DMS79 (cell line): Measurements from ENCODE around the gene NTSR1.

Experiments used
- DNase-seq: peaks from one replicate; lab custom pipeline; 2025; lab: John Stamatoyannopoulos, UW

The NTSR1 gene

GRCh38 chr20:62758226-62758912 is 49.7 kb downstream of the NTSR1 start:
- DNase-seq, result no peak

GRCh38 chr20:62759981-62760431 is 51.4 kb downstream of the NTSR1 start:
- no peak for DNase-seq

GRCh38 chr20:62760471-62760855 is 51.8 kb downstream of the NTSR1 start:
- DNase-seq, result no peak

GRCh38 chr20:62760856-62761758 is 52.5 kb downstream of the NTSR1 start:
- no peak for DNase-seq

GRCh38 chr20:62761759-62762131 is 53.1 kb downstream of the NTSR1 start:
- no peak for DNase-seq

GRCh38 chr20:62762376-62762775 is 53.7 kb downstream of the NTSR1 start:
- no peak for DNase-seq

- DNase-seq, result no peak
These were observed 54.2 kb downstream of the NTSR1 start for GRCh38 chr20:62762801-62763368.

- no peak for DNase-seq
These were observed 54.8 kb downstream of the NTSR1 start for GRCh38 chr20:62763404-62763803.

GRCh38 chr20:62764156-62764935 is 55.7 kb downstream of the NTSR1 start:
- DNase-seq, result no peak

- DNase-seq, result no peak
These were observed 56.4 kb downstream of the NTSR1 start for GRCh38 chr20:62765021-62765420.

- DNase-seq, result no peak
These were observed 56.9 kb downstream of the NTSR1 start for GRCh38 chr20:62765432-62766070.

- no peak for DNase-seq
These were observed 57.4 kb downstream of the NTSR1 start for GRCh38 chr20:62766071-62766450.

GRCh38 chr20:62766716-62767115 is 58.1 kb downstream of the NTSR1 start:
- DNase-seq, result peak; percentile 53

GRCh38 chr20:62768234-62768546 is 59.6 kb downstream of the NTSR1 start:
- DNase-seq, result no peak

GRCh38 chr20:62768551-62769287 is 60.1 kb downstream of the NTSR1 start:
- DNase-seq, result peak; percentile 59

GRCh38 chr20:62769346-62770071 is 60.9 kb downstream of the NTSR1 start:
- DNase-seq, result no peak

- DNase-seq, result no peak
These were observed 61.7 kb downstream of the NTSR1 start for GRCh38 chr20:62770111-62770910.

GRCh38 chr20:62770916-62771315 is 62.3 kb downstream of the NTSR1 start:
- no peak for DNase-seq

GRCh38 chr20:62771396-62772102 is 62.9 kb downstream of the NTSR1 start:
- DNase-seq, result no peak
